Loucy (cell line): ENCODE measurements around the gene MET.

Experiments used
- EZH2phosphoT487 ChIP-seq: fragments of 200-600 bp; IDR thresholded peaks from 2 replicates; pipeline ENCODE4 v1.6.1; 2018; ENCODE audit warnings: antibody characterized with exemption, mild to moderate bottlenecking, moderate library complexity, borderline replicate concordance
- TF ChIP-seq, protein P1 (sequence below): fragments of 200-600 bp; sonication (generic); conservative IDR thresholded peaks from 2 replicates; pipeline ENCODE4 v1.5.1; 2014; ENCODE audit warnings: mild to moderate bottlenecking, antibody characterized with exemption, low read length

DNA sequence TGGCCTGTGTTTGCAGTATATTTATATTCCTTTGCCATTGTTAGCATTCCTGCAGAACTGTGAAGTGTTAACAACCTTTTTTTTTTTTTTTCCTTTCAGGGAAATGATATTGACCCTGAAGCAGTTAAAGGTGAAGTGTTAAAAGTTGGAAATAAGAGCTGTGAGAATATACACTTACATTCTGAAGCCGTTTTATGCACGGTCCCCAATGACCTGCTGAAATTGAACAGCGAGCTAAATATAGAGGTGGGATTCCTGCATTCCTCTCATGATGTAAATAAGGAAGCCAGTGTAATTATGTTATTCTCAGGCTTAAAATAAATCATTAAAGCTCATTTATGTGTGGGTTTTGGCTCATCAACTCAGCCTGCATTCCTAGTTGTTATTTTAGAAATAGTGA is 97.5 kb downstream of the MET start:
- TF ChIP-seq, protein P1, sequence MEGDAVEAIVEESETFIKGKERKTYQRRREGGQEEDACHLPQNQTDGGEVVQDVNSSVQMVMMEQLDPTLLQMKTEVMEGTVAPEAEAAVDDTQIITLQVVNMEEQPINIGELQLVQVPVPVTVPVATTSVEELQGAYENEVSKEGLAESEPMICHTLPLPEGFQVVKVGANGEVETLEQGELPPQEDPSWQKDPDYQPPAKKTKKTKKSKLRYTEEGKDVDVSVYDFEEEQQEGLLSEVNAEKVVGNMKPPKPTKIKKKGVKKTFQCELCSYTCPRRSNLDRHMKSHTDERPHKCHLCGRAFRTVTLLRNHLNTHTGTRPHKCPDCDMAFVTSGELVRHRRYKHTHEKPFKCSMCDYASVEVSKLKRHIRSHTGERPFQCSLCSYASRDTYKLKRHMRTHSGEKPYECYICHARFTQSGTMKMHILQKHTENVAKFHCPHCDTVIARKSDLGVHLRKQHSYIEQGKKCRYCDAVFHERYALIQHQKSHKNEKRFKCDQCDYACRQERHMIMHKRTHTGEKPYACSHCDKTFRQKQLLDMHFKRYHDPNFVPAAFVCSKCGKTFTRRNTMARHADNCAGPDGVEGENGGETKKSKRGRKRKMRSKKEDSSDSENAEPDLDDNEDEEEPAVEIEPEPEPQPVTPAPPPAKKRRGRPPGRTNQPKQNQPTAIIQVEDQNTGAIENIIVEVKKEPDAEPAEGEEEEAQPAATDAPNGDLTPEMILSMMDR, result no peak
- TF ChIP-seq EZH2phosphoT487, result no peak
